ENCODE measurements around the gene SPRYD3.

- no peak for TF ChIP-seq CTCF (IDR thresholded peaks at IDR 0.05)
- TF ChIP-seq POLR2A (IDR thresholded peaks at IDR 0.05): no peak
Observed at GRCh38 chr12:53034459-53034858, 44.7 kb downstream of the SPRYD3 start.
